HepG2 (cell line): ENCODE results near the gene KANK3. TPM values are rescaled to one million over a fixed set of nuclear protein-coding genes. Genes with fewer than 3 reads are reported as not detected.

Experiments used
- BCLAF1 ChIP-seq: fragments of 450-650 bp; IDR thresholded peaks from 2 replicates; pipeline ENCODE4 v1.6.1; 2017; ENCODE audit warnings: mild to moderate bottlenecking
- FOXC1 ChIP-seq: sonication (generic); formaldehyde crosslinking; IDR thresholded peaks from 2 replicates; pipeline ENCODE4 v1.8.0; 2022; ENCODE audit warnings: mild to moderate bottlenecking, missing genetic modification reagents, borderline replicate concordance
- GATAD1 ChIP-seq: IDR thresholded peaks from 2 replicates; pipeline ENCODE4 v1.6.1; 2016; ENCODE audit warnings: missing genetic modification reagents, missing compliant biosample characterization
- GMEB2 ChIP-seq: IDR thresholded peaks from 2 replicates; pipeline ENCODE4 v1.6.1; 2016; ENCODE audit warnings: missing biosample characterization, missing genetic modification reagents, low read depth
- HNF4A ChIP-seq: sonication (generic); formaldehyde crosslinking; IDR thresholded peaks from 2 replicates; pipeline ENCODE4 v1.4.0; 2020; ENCODE audit warnings: missing genetic modification reagents
- HNRNPH1 ChIP-seq: fragments of 200-400 bp; formaldehyde crosslinking; optimal IDR thresholded peaks from 2 replicates; pipeline ENCODE3; 2017; ENCODE audit warnings: mild to moderate bottlenecking, low read depth, low read length
- POLR2G ChIP-seq: fragments of 200-400 bp; formaldehyde crosslinking; IDR thresholded peaks from 2 replicates; pipeline ENCODE4 v1.6.1; 2018; ENCODE audit warnings: mild to moderate bottlenecking, low read depth, low read length, moderate library complexity
- REPIN1 ChIP-seq: sonication (generic); formaldehyde crosslinking; IDR thresholded peaks from 2 replicates; pipeline ENCODE4 v1.8.0; 2022; ENCODE audit warnings: missing genetic modification reagents, low read depth, mild to moderate bottlenecking, borderline replicate concordance
- TBX3 ChIP-seq: fragments of 450-650 bp; IDR thresholded peaks from 2 replicates; pipeline ENCODE4 v1.6.1; 2017; ENCODE audit warnings: antibody characterized with exemption, mild to moderate bottlenecking, inconsistent platforms, borderline replicate concordance
- ZNF280D ChIP-seq: sonication (generic); formaldehyde crosslinking; IDR thresholded peaks from 2 replicates; pipeline ENCODE4 v1.5.1; 2020; ENCODE audit warnings: mild to moderate bottlenecking, missing genetic modification reagents
- ZNF484 ChIP-seq: sonication (generic); formaldehyde crosslinking; IDR thresholded peaks from 2 replicates; pipeline ENCODE4 v1.5.1; 2020; ENCODE audit warnings: mild to moderate bottlenecking, low read depth, missing genetic modification reagents, borderline replicate concordance
- ZNF572 ChIP-seq: sonication (generic); formaldehyde crosslinking; IDR thresholded peaks from 2 replicates; pipeline ENCODE4 v1.5.1; 2020; ENCODE audit warnings: mild to moderate bottlenecking, missing genetic modification reagents
- ZSCAN30 ChIP-seq: sonication (generic); formaldehyde crosslinking; IDR thresholded peaks from 2 replicates; pipeline ENCODE4 v1.5.0; 2020; ENCODE audit warnings: mild to moderate bottlenecking, missing genetic modification reagents
- polyA plus RNA-seq, 8 experiments: library from polyadenylated mRNA; depleted of rRNA in 3 of 8; stranded (reverse) in 7 of 8; unstranded in 1 of 8; fragments of >200 nt; fragmentation: Illumina TruSeq in 4 of 8; extraction: Trizol in 4 of 8; gene quantifications; 2 replicates each; pipeline versions ENCODE4 v1.2.1 to v1.2.3, GENCODE V29; 2011 to 2016; ENCODE audit warnings: low read depth in 4 of 8, missing spikeins in 1 of 8, mixed read lengths in 1 of 8; ENCODE audit not compliant: insufficient read depth in 1 of 8
- total RNA-seq, 5 experiments: library from RNA; depleted of rRNA; stranded (reverse); fragments of >200 nt; fragmentation: Illumina TruSeq; extraction: Trizol; gene quantifications; 2 replicates each; pipeline ENCODE4 v1.2.3, GENCODE V29; 2016; ENCODE audit warnings: low read depth in 1 of 5
- TF ChIP-seq, protein P1 (sequence below): sonication (generic); formaldehyde crosslinking; IDR thresholded peaks from 2 replicates; pipeline ENCODE4 v1.5.0; 2020; ENCODE audit warnings: missing genetic modification reagents
- TF ChIP-seq, protein P2 (sequence below): sonication (generic); formaldehyde crosslinking; IDR thresholded peaks from 2 replicates; pipeline ENCODE4 v1.8.0; 2022; ENCODE audit warnings: mild to moderate bottlenecking, missing genetic modification reagents, moderate library complexity

The KANK3 gene
- total and polyA plus RNA-seq, 2 of the 13 experiments (the other 11 are each of a cell fraction or from before 2014, with no cell fraction given) = 0.15 to 0.20 TPM

- TF ChIP-seq, protein P1, sequence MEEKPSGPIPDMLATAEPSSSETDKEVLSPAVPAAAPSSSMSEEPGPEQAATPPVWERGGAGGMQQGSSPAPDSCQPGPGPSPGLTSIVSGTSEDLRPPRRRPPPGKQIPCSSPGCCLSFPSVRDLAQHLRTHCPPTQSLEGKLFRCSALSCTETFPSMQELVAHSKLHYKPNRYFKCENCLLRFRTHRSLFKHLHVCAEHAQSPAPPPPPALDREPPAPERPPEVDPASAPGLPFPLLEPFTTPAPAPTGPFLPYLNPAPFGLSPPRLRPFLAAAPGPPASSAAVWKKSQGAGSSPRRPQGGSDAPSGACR (CRISPR knock-in tag) = no peak; the same call in 1 of the 2 replicates
- TF ChIP-seq REPIN1 (CRISPR knock-in tag) (no peak), FOXC1 (CRISPR knock-in tag) (0 out of 2 replicates have a peak, but pooled peaks have one; percentile 19), HNRNPH1 (no peak), ZNF484 (CRISPR knock-in tag) (no peak), ZSCAN30 (CRISPR knock-in tag) (no peak), BCLAF1 (no peak), TBX3 (no peak), HNF4A (CRISPR knock-in tag) (no peak), POLR2G (no peak; the same call in 1 of the 2 replicates), ZNF572 (no peak; the same call in 1 of the 2 replicates), GATAD1 (CRISPR knock-in tag) (no peak), GMEB2 (CRISPR knock-in tag) (no peak), ZNF280D (no peak)
- TF ChIP-seq, protein P2, sequence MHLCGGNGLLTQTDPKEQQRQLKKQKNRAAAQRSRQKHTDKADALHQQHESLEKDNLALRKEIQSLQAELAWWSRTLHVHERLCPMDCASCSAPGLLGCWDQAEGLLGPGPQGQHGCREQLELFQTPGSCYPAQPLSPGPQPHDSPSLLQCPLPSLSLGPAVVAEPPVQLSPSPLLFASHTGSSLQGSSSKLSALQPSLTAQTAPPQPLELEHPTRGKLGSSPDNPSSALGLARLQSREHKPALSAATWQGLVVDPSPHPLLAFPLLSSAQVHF (CRISPR knock-in tag) = no peak
Measured at GRCh38 chr19:8361921-8362793, 19.1 kb upstream of the KANK3 start (continued).
